K562 (cell line): Measurements from ENCODE around the gene NFKB2. TPM values are rescaled to one million over a fixed set of nuclear protein-coding genes. Genes with fewer than 3 reads are reported as not detected.

Experiments
- AFF4 ChIP-seq: sonication (generic); formaldehyde crosslinking; IDR thresholded peaks from 2 replicates; pipeline ENCODE4 v1.8.0; 2023; ENCODE audit warnings: mild to moderate bottlenecking, missing genetic modification reagents
- CCAR2 ChIP-seq: fragments of 200-400 bp; formaldehyde crosslinking; IDR thresholded peaks from 2 replicates; pipeline ENCODE4 v1.6.1; 2017; ENCODE audit warnings: mild to moderate bottlenecking, low read depth, low read length
- HOMEZ ChIP-seq: fragments of 250-450 bp; sonication (Bioruptor Pico); IDR thresholded peaks from 2 replicates; pipeline ENCODE4 v1.4.0; 2020; ENCODE audit warnings: mild to moderate bottlenecking, moderate library complexity
- MAX ChIP-seq: sonication (generic); formaldehyde crosslinking; IDR thresholded peaks from 2 replicates; pipeline ENCODE4 v1.9.0; 2022; ENCODE audit warnings: mild to moderate bottlenecking, missing genetic modification reagents
- SIN3A ChIP-seq, 2 experiments: fragments of 150-350 bp in 1 of 2; IDR thresholded peaks; 2 replicates each; pipeline ENCODE4 v1.6.1; 2011 to 2016; ENCODE audit warnings: borderline replicate concordance in 2 of 2, low read depth in 2 of 2, low read length in 2 of 2, mild to moderate bottlenecking in 2 of 2, moderate library complexity in 2 of 2; ENCODE audit not compliant: control insufficient read depth in 1 of 2
- ZBTB11 ChIP-seq, 3 experiments: fragments of 200-800 bp in 1 of 3; fragments of 250-450 bp in 1 of 3; fragments of 450-650 bp in 1 of 3; sonication (Bioruptor Pico) in 1 of 3; sonication (Bioruptor generic) in 1 of 3; formaldehyde crosslinking in 1 of 3; IDR thresholded peaks; 2 replicates each; pipeline versions ENCODE4 v1.6.1 to v1.8.0; 2016 to 2022; ENCODE audit warnings: mild to moderate bottlenecking in 2 of 3, missing genetic modification characterization in 2 of 3, missing compliant biosample characterization in 1 of 3, moderate library complexity in 1 of 3
- ZNF280A ChIP-seq: fragments of 450-650 bp; IDR thresholded peaks from 2 replicates; pipeline ENCODE4 v1.6.1; 2018; ENCODE audit warnings: mild to moderate bottlenecking, low read depth; ENCODE audit not compliant: partially characterized antibody
- polyA plus RNA-seq, 8 experiments: library from polyadenylated mRNA; depleted of rRNA in 4 of 8; stranded (reverse) in 5 of 8; unstranded in 3 of 8; fragments of >200 nt; fragmentation: Nextera tagmentation in 2 of 8; fragmentation: Illumina TruSeq in 1 of 8; extraction: Ambion mirVana in 2 of 8; extraction: Trizol in 1 of 8; gene quantifications; 2 replicates each; pipeline versions ENCODE4 v1.2.1 to v1.2.3, GENCODE V29; 2011 to 2014; ENCODE audit warnings: inconsistent platforms in 1 of 8, missing spikeins in 1 of 8
- total RNA-seq, 7 experiments: library from RNA; depleted of rRNA in 6 of 7; stranded (reverse); fragments of >200 nt in 6 of 7; fragmentation: Illumina TruSeq in 2 of 7; extraction: Trizol in 2 of 7; gene quantifications; 2 replicates each; pipeline versions ENCODE4 v1.2.1 to v1.2.3, GENCODE V29; 2011 to 2021; ENCODE audit warnings: low replicate concordance in 1 of 7

The NFKB2 gene
- total and polyA plus RNA-seq, 9 of the 15 experiments (the other 6 are each of a cell fraction or from before 2014, with no cell fraction given): 0.07 to 20.3 (median 7.9) TPM

- 0 out of 6 replicates have a peak, but pooled peaks of 1 of the 3 experiments have one; percentile 30 for TF ChIP-seq ZBTB11 (CRISPR knock-in tag; IDR thresholded peaks at IDR 0.05)
- TF ChIP-seq SIN3A (IDR thresholded peaks at IDR 0.05; ENCODE audit: borderline replicate concordance in 2 of 2, control insufficient read depth in 1 of 2, low read depth in 2 of 2, low read length in 2 of 2): peak in 1 of 2 experiments; percentile 50; a peak in 1 of 4 replicates
- no peak for TF ChIP-seq CCAR2
- no peak for TF ChIP-seq MAX (CRISPR knock-in tag)
- no peak for TF ChIP-seq AFF4 (CRISPR knock-in tag)
- no peak for TF ChIP-seq HOMEZ (CRISPR knock-in tag)
- TF ChIP-seq ZNF280A: no peak
Measured at GRCh38 chr10:102435529-102436233, 40.2 kb downstream of the NFKB2 start (continued).
